ENCODE measurements around the gene UBASH3A. TPM values are rescaled to one million over a fixed set of nuclear protein-coding genes. Genes with fewer than 3 reads are reported as not detected.

UBASH3A gene
- total RNA-seq, 2 donors from 2014 or later: 0.93 to 1.5 TPM

DNA sequence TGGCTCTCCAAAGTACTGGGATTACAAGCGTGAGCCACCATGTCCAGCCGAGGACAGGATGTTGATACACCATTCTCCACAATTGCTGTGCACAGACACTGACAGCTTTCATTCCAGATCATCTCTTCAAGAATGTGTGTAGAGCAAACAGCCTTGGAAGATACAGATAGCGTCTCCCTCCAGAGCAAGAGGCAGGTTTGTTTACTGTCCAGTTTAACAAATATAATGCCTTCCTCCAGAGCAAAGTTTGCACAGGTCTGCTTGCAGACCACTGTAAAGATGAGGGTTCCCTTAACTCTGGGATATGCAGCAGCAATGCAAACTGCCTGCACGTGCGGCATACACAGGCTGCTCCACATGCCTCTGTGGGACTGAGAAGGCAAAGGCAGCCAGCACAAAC lies 12.4 kb upstream of the UBASH3A start:
- H3K9me3 ChIP-seq: no peaks in the 10 kb centered on the region
- no peak for DNase-seq
- no peak for TF ChIP-seq CTCF (IDR thresholded peaks at IDR 0.05)
- no peak overlapping the region for H3K27ac ChIP-seq
- no peak overlapping the region for H3K9ac ChIP-seq (ENCODE audit: low read depth in 2 of 2, low read length in 2 of 2)
- no peaks in the 10 kb centered on the region for H3K27me3 ChIP-seq
- H3K36me3 ChIP-seq: no peaks in the 10 kb centered on the region
- intact Hi-C loops (cut with DNase I): no loop called here
- no peak overlapping the region for H3K4me3 ChIP-seq
- H3K4me1 ChIP-seq: no peaks in the 10 kb centered on the region

DNA sequence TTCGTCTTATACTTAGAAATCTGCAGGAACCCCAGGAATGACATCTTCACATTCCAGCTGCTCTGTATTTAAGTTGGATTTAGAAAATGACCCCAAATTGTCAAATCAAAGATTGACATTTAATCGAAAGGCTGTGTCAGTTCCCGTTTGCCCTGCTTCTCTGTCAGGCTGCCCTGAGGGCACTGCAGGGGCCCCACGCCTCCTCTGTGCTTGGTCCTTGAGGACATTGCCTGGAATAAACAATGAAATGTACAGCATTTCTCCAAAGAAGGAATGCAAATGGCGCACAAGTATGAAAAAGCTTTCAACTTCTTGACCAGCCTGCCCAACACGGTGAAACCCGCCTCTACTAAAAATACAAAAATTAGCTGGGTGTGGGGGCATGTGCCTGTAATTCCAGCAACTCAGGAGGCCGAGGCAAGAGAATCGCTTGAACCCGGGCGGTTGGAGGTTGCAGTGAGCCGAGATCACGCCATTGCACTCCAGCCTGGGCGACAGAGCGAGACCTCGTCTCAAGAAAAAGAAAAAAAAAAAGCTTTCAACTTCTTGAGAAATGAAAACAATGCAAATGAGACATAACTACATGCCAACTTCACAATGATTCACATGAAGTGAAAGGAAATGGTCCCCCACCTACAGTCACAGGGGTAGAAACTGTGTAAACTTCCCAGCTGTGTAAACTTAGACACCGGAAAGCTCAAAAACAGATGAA lies 10.8 kb upstream of the UBASH3A start:
- H3K27me3 ChIP-seq: no peaks in the 10 kb centered on the region
- DNase-seq: no peak

GRCh38 chr21:42393443-42393950 lies 10.2 kb upstream of the UBASH3A start:
- Histone ChIP-seq H3K27ac (no peak overlapping the region), H3K4me3 (no peak overlapping the region), H3K4me1 (no peaks in the 10 kb centered on the region), H3K27me3 (no peaks in the 10 kb centered on the region), H3K36me3 (no peaks in the 10 kb centered on the region), H3K9me3 (no peaks in the 10 kb centered on the region), H3K9ac (ENCODE audit: low read depth in 2 of 2, low read length in 2 of 2) (no peak overlapping the region)
- intact Hi-C loops (cut with DNase I): no loop called here
- DNase-seq: no peak
- no peak for TF ChIP-seq CTCF (IDR thresholded peaks at IDR 0.05)

More for the DNA sequence above, 10.8 kb upstream of the UBASH3A start:
- no peak overlapping the region for H3K4me3 ChIP-seq
- H3K36me3 ChIP-seq: no peaks in the 10 kb centered on the region
- no peaks in the 10 kb centered on the region for H3K4me1 ChIP-seq
- TF ChIP-seq CTCF (IDR thresholded peaks at IDR 0.05): no peak
- H3K27ac ChIP-seq: no peak overlapping the region
- no peaks in the 10 kb centered on the region for H3K9me3 ChIP-seq
- H3K9ac ChIP-seq (ENCODE audit: low read depth in 2 of 2, low read length in 2 of 2): no peak overlapping the region
- intact Hi-C loops (cut with DNase I): no loop called here

DNA sequence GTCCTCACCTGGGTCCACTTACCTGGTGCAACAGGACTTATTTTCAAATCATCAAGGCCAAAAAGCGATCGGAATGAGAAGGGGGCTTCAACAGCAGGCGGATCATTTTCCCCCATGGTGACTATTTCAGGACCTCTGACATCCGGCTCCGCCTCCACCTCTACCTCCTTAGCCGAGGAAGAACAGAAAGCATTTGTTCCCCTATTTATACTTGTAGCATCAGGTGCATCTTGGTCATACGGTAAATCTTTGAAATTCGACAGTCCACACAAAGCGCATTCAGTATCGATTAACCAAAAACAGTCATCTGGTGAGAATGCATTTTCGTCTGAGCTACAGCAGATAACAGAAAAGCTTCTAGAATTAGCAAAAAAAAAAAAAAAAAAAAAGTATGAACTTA lies 8.4 kb upstream of the UBASH3A start:
- H3K36me3 ChIP-seq: no peaks in the 10 kb centered on the region
- no peak overlapping the region for H3K9ac ChIP-seq (ENCODE audit: low read depth in 2 of 2, low read length in 2 of 2)
- no peak for TF ChIP-seq CTCF (IDR thresholded peaks at IDR 0.05)
- no peak overlapping the region for H3K4me3 ChIP-seq
- H3K27ac ChIP-seq: no peak overlapping the region
- intact Hi-C loops (cut with DNase I): no loop called here
- no peaks in the 10 kb centered on the region for H3K27me3 ChIP-seq
- no peaks in the 10 kb centered on the region for H3K9me3 ChIP-seq
- no peak for DNase-seq
- H3K4me1 ChIP-seq: no peaks in the 10 kb centered on the region

- no peaks in the 10 kb centered on the region for H3K27me3 ChIP-seq
- intact Hi-C loops (cut with DNase I): no loop called here
- no peaks in the 10 kb centered on the region for H3K4me1 ChIP-seq
- H3K4me3 ChIP-seq: no peak within 1 kb of the TSS
- no peaks in the 10 kb centered on the region for H3K9me3 ChIP-seq
- no peak for TF ChIP-seq CTCF (IDR thresholded peaks at IDR 0.05)
- H3K36me3 ChIP-seq: no peaks in the 10 kb centered on the region
- H3K27ac ChIP-seq: no peak within 1 kb of the TSS
- no peak within 1 kb of the TSS for H3K9ac ChIP-seq (ENCODE audit: low read depth in 2 of 2, low read length in 2 of 2)
- no peak for DNase-seq
Measured at GRCh38 chr21:42395905-42396651, 7.6 kb upstream of the UBASH3A start, which contains the start of gene TMPRSS3. TMPRSS3 (minus strand) TSS chr21:42396052; CDS start chr21:42395417, 635 bp downstream.
